ENCODE measurements around the gene NBL1.

Gene NBL1

DNA sequence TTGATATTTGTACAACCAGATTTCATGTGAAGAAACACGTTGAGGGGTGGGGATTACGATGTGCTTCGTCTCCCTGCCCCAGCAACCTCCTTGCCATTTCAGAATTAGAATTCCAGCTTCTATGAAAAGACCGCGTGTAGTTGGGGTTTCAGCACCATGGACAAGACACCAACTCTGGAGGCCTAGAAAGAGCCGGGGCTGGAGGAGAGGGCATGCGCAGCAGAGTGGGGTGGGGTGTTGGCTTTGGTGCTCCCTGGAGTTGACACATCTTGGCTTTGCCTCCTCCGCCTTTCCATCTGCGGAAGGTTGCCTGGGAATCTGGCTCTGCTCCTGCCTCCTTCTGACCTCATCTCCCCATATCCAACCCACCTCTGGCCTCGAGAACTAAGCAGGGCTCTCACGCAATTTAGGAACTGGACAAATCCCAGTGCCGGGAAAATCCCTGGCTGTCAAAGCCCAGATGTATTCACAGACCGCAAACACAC lies 32.4 kb downstream of the NBL1 start:
- no peak for DNase-seq

- no peak for DNase-seq
Measured at GRCh38 chr1:19678493-19678892, 34.4 kb downstream of the NBL1 start.

GRCh38 chr1:19678931-19679453 lies 34.9 kb downstream of the NBL1 start:
- DNase-seq: no peak

- no peak for DNase-seq
Measured at GRCh38 chr1:19679691-19680090, 35.6 kb downstream of the NBL1 start.

DNA sequence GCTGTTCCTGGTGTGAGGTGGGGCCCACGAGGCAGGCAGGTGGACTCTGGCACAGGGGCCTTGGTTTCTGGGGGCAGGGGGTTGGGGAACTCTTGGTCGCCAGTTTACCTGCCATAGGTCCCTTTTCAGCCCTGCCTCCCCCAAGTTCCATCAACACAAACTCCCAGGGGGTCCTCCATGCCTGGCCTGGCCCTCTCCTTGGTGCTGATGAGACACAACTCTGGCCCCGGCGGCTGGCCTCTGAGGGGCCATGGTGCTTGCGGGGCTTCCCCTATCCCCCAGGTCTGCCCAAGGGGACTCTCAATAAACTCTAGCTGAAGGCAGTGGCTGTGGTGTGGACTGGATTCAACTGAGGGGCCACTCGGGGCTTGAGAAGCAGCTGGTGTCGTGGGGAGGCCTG lies 36.5 kb downstream of the NBL1 start:
- no peak for DNase-seq

GRCh38 chr1:19682257-19682656 lies 38.1 kb downstream of the NBL1 start:
- no peak for DNase-seq

DNA sequence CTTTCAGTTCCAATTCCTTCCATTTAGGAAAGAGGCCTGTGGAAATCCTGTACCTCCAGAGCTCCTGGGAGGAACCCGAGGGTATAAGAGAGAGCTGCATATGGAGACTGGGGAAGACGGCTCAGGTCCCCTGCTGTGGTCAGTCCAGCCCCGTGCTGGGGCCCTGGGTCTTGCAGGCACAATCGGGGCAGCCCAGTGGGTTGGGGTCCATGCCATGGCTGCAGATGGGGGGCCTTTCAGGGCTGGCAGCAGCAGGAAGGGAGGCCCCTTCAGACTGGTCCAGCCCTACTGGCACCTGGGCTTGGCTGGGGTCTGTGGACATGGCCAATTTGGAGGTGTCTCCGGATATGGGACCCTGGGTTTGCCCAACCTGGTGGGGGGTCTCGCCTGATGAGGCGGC lies 38.8 kb downstream of the NBL1 start:
- no peak for DNase-seq

- DNase-seq: no peak
Measured at GRCh38 chr1:19683351-19683750, 39.2 kb downstream of the NBL1 start.

- DNase-seq: no peak
Measured at GRCh38 chr1:19684677-19685076, 40.6 kb downstream of the NBL1 start.

DNA sequence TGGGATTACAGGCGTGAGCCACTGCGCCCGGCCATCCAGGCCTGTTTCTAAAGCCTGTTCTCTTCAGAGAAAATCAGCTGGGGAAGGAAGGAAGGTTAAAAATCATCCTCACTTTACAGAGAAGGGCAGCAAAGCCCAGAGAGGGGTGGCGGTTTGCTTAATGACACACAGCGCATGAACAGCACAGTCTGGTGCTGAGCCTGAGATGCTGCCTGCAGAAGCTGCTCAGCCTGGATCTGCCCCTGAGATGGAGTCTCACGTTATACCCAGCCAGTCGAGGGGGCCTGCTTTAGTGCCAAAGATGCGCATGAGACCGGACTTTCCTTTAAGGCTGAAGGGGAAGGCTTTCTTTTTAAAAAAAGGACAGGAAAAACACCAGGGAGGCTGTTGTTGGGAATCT lies 41.9 kb downstream of the NBL1 start:
- no peak for DNase-seq

DNA sequence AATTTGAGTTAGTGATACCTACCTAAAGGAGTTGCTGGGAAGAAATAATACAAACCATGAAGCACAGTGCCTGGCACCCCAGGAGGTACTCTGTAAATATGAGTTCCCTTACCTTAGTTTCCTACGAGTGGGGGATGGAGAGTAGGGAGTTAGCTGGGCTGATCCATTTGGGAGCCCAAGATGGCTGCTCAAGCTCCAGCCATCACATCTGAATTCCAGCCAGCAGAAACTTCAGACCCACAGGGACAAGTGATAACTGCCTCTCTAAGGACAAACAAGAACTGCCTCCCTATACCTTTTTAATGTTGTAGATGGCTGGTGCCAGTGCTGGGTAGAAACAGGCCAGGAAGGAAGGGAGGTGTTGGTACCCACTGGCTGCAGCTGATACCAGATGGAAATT lies 43.3 kb downstream of the NBL1 start:
- DNase-seq: no peak

DNA sequence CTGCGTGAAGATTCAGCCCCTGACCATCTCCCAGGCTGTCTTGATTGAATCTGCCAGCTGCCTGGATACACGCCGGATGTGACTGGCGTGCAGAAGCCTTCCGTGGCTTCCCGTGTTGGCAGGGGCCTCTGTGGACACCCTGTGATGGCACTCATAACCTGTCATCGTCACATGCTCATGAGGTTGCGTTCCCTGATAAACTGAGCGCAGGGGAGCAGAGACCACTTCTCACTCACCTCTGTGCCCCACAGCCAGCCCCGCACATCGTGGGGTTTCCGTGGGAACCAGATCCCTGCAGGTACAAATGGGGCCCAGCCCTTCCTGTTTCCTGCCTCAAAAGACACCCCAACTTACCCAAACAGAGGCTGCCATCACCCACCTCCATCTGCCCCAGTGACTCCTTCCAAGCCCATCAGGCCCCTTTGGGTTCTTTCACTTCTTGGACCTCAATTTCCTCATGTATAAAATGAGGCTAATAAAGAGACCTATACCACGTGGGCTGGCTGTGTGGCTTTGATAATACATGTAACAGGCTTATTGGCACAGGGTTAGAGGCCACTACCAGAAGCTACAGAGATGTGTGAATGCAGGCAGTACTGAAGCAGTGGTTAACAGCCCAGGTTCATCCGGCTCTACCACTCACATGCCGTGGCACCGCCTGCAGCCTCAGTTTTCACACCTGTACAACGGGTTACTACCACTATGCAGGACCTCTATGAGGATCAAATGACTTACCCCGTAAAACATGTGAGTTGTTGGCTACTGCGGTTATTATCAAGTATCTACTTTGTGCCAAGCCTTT lies 44.1 kb downstream of the NBL1 start:
- DNase-seq: peak; percentile 26

GRCh38 chr1:19689085-19689757 lies 45.1 kb downstream of the NBL1 start:
- no peak for DNase-seq

- DNase-seq: no peak
Measured at GRCh38 chr1:19689856-19690255, 45.7 kb downstream of the NBL1 start.

DNA sequence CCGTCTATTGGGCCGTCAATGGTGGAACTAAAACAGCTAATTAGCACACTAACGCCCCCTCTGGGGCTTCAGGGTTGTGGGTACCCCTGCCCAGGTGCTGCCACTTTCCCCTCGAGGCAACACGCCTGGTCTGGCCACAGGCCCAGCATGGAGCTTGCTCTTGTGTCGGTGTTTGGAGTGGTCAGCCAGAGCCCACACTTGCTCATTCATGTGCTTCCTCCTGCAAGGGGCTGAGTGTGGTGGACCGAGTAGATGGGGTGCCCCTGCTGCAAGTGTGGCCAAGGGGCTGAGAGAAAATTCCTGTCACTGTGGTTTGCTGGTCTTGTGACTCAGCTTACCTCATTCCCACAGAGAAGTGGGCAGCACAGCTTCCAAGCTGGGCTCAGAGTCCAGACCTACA lies 46.2 kb downstream of the NBL1 start:
- no peak for DNase-seq

DNA sequence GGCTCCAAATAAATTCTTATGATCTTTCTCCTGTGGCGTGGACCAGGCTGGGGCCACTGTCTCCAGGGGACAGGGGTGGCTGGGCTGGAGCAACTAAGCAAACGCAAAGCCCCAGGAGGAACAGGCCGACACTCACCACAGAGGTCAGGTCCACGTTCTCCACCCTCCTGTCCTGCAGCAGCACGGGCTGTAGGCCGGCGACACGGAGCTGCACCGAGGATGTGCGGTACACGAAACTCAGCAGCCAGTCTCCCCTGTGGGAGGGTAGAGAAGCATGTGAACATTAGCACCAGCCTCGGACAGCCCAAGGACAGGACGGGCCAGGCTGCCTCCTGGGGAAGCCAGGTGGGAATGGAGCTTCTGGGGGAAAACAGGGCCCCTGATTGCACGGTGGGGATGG lies 50.2 kb downstream of the NBL1 start:
- DNase-seq: no peak

- no peak for DNase-seq
Measured at GRCh38 chr1:19695772-19696171, 51.7 kb downstream of the NBL1 start.

GRCh38 chr1:19696820-19697219 lies 52.7 kb downstream of the NBL1 start:
- DNase-seq: no peak

- no peak for DNase-seq
Measured at GRCh38 chr1:19698181-19698580, 54.1 kb downstream of the NBL1 start.

- no peak for DNase-seq
Measured at GRCh38 chr1:19700079-19700777, 56.1 kb downstream of the NBL1 start.

DNA sequence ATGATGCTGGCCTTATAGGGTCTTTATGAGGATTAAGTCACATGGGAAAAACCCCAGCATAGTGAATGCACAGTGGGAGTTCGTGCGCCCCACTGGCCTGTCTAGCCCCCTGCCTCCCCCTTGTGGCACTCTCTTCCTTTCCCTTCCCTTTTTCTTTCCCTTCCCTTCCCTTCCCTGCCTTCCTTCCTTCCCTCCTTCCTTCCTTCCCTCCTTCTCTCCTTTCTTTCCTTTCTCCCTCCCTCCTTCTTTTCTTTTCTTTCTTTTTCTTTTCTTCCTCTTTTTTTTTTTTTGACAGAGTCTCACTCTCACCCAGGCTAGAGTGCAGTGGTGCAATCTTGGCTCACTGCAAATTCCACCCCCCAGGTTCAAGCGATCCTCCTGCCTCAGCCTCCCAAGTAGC lies 59.2 kb downstream of the NBL1 start:
- DNase-seq: no peak

- peak; percentile 50 for DNase-seq
Measured at GRCh38 chr1:19704247-19705113, 60.4 kb downstream of the NBL1 start.

DNA sequence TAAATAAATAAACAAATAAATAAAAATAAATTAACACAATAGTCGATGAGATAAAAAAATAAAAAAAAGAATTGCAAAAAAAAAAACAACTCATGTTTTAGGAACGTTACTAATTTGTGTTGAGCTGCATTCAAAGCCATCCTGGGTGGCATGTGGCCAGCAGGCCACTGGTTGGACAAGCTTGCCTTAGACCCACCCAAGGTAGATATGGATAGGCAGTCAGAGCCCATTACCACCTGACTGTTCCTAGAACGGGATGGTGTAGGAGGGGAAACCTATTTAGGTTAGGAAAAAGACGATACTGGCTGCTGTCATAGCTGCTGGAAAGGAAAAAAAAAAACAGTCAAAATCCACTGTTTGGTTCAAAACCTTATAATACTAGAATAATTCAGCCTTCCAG lies 61.4 kb downstream of the NBL1 start:
- DNase-seq: no peak

Measured in stimulated activated CD4-positive, alpha-beta T cell treated with anti-CD3 and anti-CD28 coated beads, Interleukin-1b, Interleukin-23, amount 100 ng/mL, for 48 hours (primary cell).